CD14-positive monocyte (primary cell): ENCODE measurements around the gene FAM107B. TPM values are rescaled to one million over a fixed set of nuclear protein-coding genes. Genes with fewer than 3 reads are reported as not detected.

Source experiments
- DNase-seq, 3 donors: peaks; one replicate each; pipeline ENCODE4 v3.0.0-alpha.2; 2011 to 2022
- H2AFZ ChIP-seq: 2 replicates; pipeline ENCODE4 v1.6.0; 2012; ENCODE audit warnings: mild to moderate bottlenecking, low read depth, low read length, inconsistent platforms; ENCODE audit not compliant: insufficient read depth, poor library complexity, severe bottlenecking
- H3K27ac ChIP-seq, 2 donors: 1 replicate in 1 of 2; 2 replicates in 1 of 2; pipeline ENCODE4 v1.5.1; 2012 to 2013; ENCODE audit warnings: low read length in 2 of 2, control low read depth in 1 of 2, inconsistent platforms in 1 of 2, low read depth in 1 of 2, mild to moderate bottlenecking in 1 of 2
- H3K27me3 ChIP-seq, 2 donors: one replicate each; pipeline versions ENCODE4 v1.6.0 to v1.6.1; 2011 to 2013; ENCODE audit warnings: low read length in 2 of 2; ENCODE audit not compliant: control insufficient read depth in 2 of 2, insufficient read depth in 2 of 2
- H3K36me3 ChIP-seq, 2 donors: replicated peaks in 1 of 2; 1 replicate in 1 of 2; 2 replicates in 1 of 2; pipeline versions ENCODE4 v1.5.1 to v1.6.1; 2012 to 2013; ENCODE audit warnings: low read length in 2 of 2, control low read depth in 1 of 2, inconsistent platforms in 1 of 2, mild to moderate bottlenecking in 1 of 2; ENCODE audit not compliant: insufficient read depth in 2 of 2, control insufficient read depth in 1 of 2
- H3K4me1 ChIP-seq, 2 donors: 1 replicate in 1 of 2; 2 replicates in 1 of 2; pipeline versions ENCODE4 v1.5.1 to v1.6.1; 2012 to 2013; ENCODE audit warnings: low read length in 2 of 2, control low read depth in 1 of 2, inconsistent platforms in 1 of 2, mild to moderate bottlenecking in 1 of 2, moderate library complexity in 1 of 2; ENCODE audit not compliant: insufficient read depth in 2 of 2, control insufficient read depth in 1 of 2
- H3K4me2 ChIP-seq: replicated peaks from 2 replicates; pipeline ENCODE3; 2012; ENCODE audit warnings: low read length, moderate library complexity, mild to moderate bottlenecking; ENCODE audit not compliant: poor library complexity, severe bottlenecking; ENCODE audit errors: extremely low read depth
- H3K4me3 ChIP-seq, 3 experiments: fragments of 200-600 bp in 1 of 3; sonication (generic) in 1 of 3; replicated peaks in 1 of 3; 1 replicate in 2 of 3; 2 replicates in 1 of 3; pipeline ENCODE4 v1.5.1; 2011 to 2013; ENCODE audit warnings: low read length in 3 of 3, mild to moderate bottlenecking in 3 of 3, control low read depth in 2 of 3, low read depth in 2 of 3, inconsistent platforms in 1 of 3, moderate library complexity in 1 of 3
- H3K79me2 ChIP-seq: 2 replicates; pipeline ENCODE4 v1.6.0; 2012; ENCODE audit warnings: mild to moderate bottlenecking, control low read depth, inconsistent platforms, low read length, moderate library complexity; ENCODE audit not compliant: insufficient read depth
- H3K9ac ChIP-seq: 2 replicates; pipeline ENCODE4 v1.6.0; 2017; ENCODE audit warnings: low read length, mild to moderate bottlenecking; ENCODE audit not compliant: insufficient read depth, poor library complexity, severe bottlenecking
- H3K9me3 ChIP-seq, 2 donors: replicated peaks in 1 of 2; 1 replicate in 1 of 2; 2 replicates in 1 of 2; pipeline versions ENCODE4 v1.5.1 to v1.6.1; 2012 to 2013; ENCODE audit warnings: low read length in 2 of 2, control low read depth in 1 of 2; ENCODE audit not compliant: control insufficient read depth in 1 of 2, insufficient read depth in 1 of 2
- H4K20me1 ChIP-seq: 2 replicates; pipeline ENCODE4 v1.6.0; 2012; ENCODE audit warnings: mild to moderate bottlenecking, low read length, control low read depth, moderate library complexity; ENCODE audit not compliant: insufficient read depth
- H3K27ac Mint-ChIP-seq, 7 donors: one replicate each; pipeline ENCODE4 v1.8.0; 2020; ENCODE audit warnings: mild to moderate bottlenecking in 7 of 7, mixed read lengths in 7 of 7, moderate library complexity in 6 of 7, inconsistent platforms in 2 of 7
- H3K27me3 Mint-ChIP-seq, 3 donors: one replicate each; pipeline ENCODE4 v1.8.0; 2021 to 2022; ENCODE audit warnings: low read depth in 3 of 3, mild to moderate bottlenecking in 3 of 3, mixed read lengths in 3 of 3, moderate library complexity in 3 of 3, inconsistent platforms in 1 of 3
- H3K36me3 Mint-ChIP-seq, 2 donors: one replicate each; pipeline ENCODE4 v1.8.0; 2020; ENCODE audit warnings: mixed read lengths in 2 of 2, inconsistent platforms in 1 of 2, mild to moderate bottlenecking in 1 of 2
- H3K4me1 Mint-ChIP-seq: one replicate; pipeline ENCODE4 v1.8.0; 2020; ENCODE audit warnings: mild to moderate bottlenecking, mixed read lengths
- H3K4me3 Mint-ChIP-seq, 2 donors: one replicate each; pipeline ENCODE4 v1.8.0; 2020; ENCODE audit warnings: mild to moderate bottlenecking in 2 of 2, mixed read lengths in 2 of 2, moderate library complexity in 1 of 2
- H3K9me3 Mint-ChIP-seq, 7 donors: one replicate each; pipeline ENCODE4 v1.8.0; 2020 to 2022; ENCODE audit warnings: mixed read lengths in 7 of 7, mild to moderate bottlenecking in 6 of 7, moderate library complexity in 6 of 7, inconsistent platforms in 2 of 7
- WGBS: methylation state at CpG from one replicate; pipeline ENCODE4 v1.1.5; 2013; ENCODE audit warnings: missing lambda C conversion rate; ENCODE audit not compliant: insufficient coverage; 5-methylcytosine and 5-hydroxymethylcytosine counted together
- intact Hi-C, 2 donors: fragments of 100-400 bp; cut with micrococcal nuclease; formaldehyde crosslinking; loops; one replicate each; pipeline versions ENCODE4 v1.15.0 to v1.15.1; 2023
- polyA plus RNA-seq, 3 donors: library from polyadenylated mRNA; depleted of rRNA in 1 of 3; unstranded in 2 of 3; stranded (reverse) in 1 of 3; fragments of 300-500 nt in 2 of 3; fragments of >200 nt in 1 of 3; fragmentation: Illumina TruSeq in 2 of 3; gene quantifications; 1 replicate in 2 of 3; 2 replicates in 1 of 3; pipeline ENCODE4 v1.2.3, GENCODE V29; 2012 to 2021
- TF ChIP-seq, protein P1 (sequence below): fragments of 200-600 bp; IDR thresholded peaks from one replicate; pipeline ENCODE4 v1.8.0; 2022; ENCODE audit warnings: antibody characterized with exemption, mild to moderate bottlenecking

FAM107B gene
- polyA plus RNA-seq, 3 donors: 27.2 to 68.5 (median 28.4) TPM

DNA sequence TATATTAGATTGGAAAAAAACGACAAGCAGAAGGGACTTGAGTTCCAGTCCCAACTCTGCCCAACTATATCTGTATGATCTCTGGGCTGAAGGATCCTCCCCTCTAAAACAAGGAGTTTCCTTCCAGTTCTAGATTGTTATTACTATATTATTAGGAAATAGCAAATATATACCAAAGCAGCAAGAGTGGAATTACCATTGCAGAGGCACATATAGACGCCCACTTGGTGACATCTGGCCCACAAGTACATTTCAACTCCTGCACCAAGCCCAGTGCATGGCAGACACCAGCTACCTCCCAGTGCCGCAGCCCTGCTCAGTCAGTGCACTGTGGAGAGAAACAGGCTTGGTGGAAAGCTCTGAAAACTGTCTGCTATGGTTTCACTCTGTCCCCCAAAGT is 201.9 kb downstream of the FAM107B start:
- no peak for DNase-seq
- Mint-ChIP-seq H3K4me3 (no peak overlapping the region), H3K4me1 (peaks cover 67% of the 10 kb centered on the region), H3K27me3 (no peaks in the 10 kb centered on the region), H3K36me3 (peaks cover 19 to 30% of the 10 kb centered on the region in 2 donors), H3K27ac (peak overlapping the region; percentile 53 to 84 (median 79)), H3K9me3 (no peaks in the 10 kb centered on the region)
- peaks cover 72% of the 10 kb centered on the region for H4K20me1 ChIP-seq
- H3K4me1 ChIP-seq: peaks cover 27 to 43% of the 10 kb centered on the region in 2 donors
- H3K27ac ChIP-seq: peak overlapping the region; percentile 52 to 68
- H3K4me2 ChIP-seq: no peak overlapping the region
- TF ChIP-seq, protein P1, sequence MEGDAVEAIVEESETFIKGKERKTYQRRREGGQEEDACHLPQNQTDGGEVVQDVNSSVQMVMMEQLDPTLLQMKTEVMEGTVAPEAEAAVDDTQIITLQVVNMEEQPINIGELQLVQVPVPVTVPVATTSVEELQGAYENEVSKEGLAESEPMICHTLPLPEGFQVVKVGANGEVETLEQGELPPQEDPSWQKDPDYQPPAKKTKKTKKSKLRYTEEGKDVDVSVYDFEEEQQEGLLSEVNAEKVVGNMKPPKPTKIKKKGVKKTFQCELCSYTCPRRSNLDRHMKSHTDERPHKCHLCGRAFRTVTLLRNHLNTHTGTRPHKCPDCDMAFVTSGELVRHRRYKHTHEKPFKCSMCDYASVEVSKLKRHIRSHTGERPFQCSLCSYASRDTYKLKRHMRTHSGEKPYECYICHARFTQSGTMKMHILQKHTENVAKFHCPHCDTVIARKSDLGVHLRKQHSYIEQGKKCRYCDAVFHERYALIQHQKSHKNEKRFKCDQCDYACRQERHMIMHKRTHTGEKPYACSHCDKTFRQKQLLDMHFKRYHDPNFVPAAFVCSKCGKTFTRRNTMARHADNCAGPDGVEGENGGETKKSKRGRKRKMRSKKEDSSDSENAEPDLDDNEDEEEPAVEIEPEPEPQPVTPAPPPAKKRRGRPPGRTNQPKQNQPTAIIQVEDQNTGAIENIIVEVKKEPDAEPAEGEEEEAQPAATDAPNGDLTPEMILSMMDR: no peak
- H3K79me2 ChIP-seq: peaks cover 100% of the 10 kb centered on the region
- no peak overlapping the region for H3K9ac ChIP-seq
- intact Hi-C loops: no loop called here
- H3K36me3 ChIP-seq: peaks cover 6 to 25% of the 10 kb centered on the region in 2 donors
- no peak overlapping the region for H2AFZ ChIP-seq
- no peaks in the 10 kb centered on the region for H3K27me3 ChIP-seq
- H3K9me3 ChIP-seq: peaks cover 0 to 7% of the 10 kb centered on the region in 2 donors
- WGBS: 100% methylated on average over 1 of the region's 3 CpGs
- H3K4me3 ChIP-seq: no peak overlapping the region

DNA sequence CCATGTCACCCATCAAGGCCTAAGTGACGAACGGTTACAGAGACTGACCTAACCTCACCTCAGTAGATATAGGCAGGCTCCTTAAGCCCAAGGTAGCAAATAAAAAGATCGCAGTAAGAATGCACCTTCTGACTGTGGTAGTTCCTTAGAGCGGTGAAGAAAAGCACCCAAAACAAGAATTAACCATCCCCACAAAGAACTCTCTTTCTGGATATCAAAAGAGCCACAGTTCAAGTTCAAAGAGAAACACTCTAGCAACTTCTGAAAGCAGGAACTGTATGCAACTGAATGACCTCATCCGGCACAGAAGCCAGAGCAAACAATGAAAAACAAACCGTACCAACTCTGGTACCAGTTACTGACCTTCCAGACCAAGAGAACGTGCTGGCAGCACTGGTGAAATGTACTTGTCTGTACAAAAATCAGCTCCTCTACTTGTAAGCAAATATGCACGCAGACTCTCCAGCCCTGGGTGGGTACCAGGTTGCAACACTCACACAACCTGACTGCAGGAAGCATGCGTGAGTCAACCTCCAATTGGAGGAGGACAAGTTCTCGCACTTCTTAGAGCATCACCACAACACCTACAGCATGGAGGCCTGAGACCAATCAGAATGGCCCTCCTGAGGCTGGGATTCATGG is 202.7 kb downstream of the FAM107B start:
- Histone ChIP-seq H3K79me2 (peaks cover 100% of the 10 kb centered on the region), H3K4me3 (no peak overlapping the region), H3K27me3 (no peaks in the 10 kb centered on the region), H2AFZ (no peak overlapping the region), H3K36me3 (peaks cover 9 to 33% of the 10 kb centered on the region in 2 donors), H3K27ac (peak overlapping the region; percentile 25 to 75), H3K4me2 (peak overlapping the region; percentile 29), H3K9me3 (peaks cover 0 to 7% of the 10 kb centered on the region in 2 donors), H4K20me1 (peaks cover 78% of the 10 kb centered on the region), H3K9ac (no peak overlapping the region), H3K4me1 (peaks cover 19 to 35% of the 10 kb centered on the region in 2 donors)
- H3K4me3 Mint-ChIP-seq: peak overlapping the region; percentile 27 to 51
- intact Hi-C loops: no loop called here
- DNase-seq: peak in 2 of 3 donors; percentile 58 to 75
- peak overlapping the region; percentile 81 to 90 (median 87) for H3K27ac Mint-ChIP-seq
- H3K27me3 Mint-ChIP-seq: peaks cover 0 to 1% (median 0%) of the 10 kb centered on the region in 3 donors
- 51% methylated on average over 7 of the region's 10 CpGs for WGBS
- TF ChIP-seq, protein P1: no peak
- peaks cover 67% of the 10 kb centered on the region for H3K4me1 Mint-ChIP-seq
- H3K9me3 Mint-ChIP-seq: no peaks in the 10 kb centered on the region
- peaks cover 25 to 38% of the 10 kb centered on the region in 2 donors for H3K36me3 Mint-ChIP-seq
